Neuronal stem cell (in vitro differentiated cells): ENCODE results near the gene FAM229B.

Experiments
- DNase-seq: peaks from one replicate; pipeline ENCODE4 v3.0.0-alpha.2; 2013; ENCODE audit warnings: low spot score
- H2AFZ ChIP-seq: one replicate; pipeline ENCODE4 v1.6.1; 2013; ENCODE audit warnings: mild to moderate bottlenecking, low read length, inconsistent platforms
- H2AK5ac ChIP-seq: 2 replicates; pipeline ENCODE4 v1.6.1; 2013; ENCODE audit warnings: low read depth, mild to moderate bottlenecking, inconsistent platforms, low read length, moderate library complexity, mixed read lengths
- H2BK120ac ChIP-seq: 2 replicates; pipeline ENCODE4 v1.6.1; 2013; ENCODE audit warnings: low read depth, mild to moderate bottlenecking, inconsistent platforms, low read length, moderate library complexity, mixed read lengths
- H2BK12ac ChIP-seq: one replicate; pipeline ENCODE4 v1.6.1; 2013; ENCODE audit warnings: low read length, inconsistent platforms
- H2BK15ac ChIP-seq: 2 replicates; pipeline ENCODE4 v1.6.1; 2013; ENCODE audit warnings: mild to moderate bottlenecking, low read length, inconsistent platforms, mixed read lengths
- H2BK5ac ChIP-seq: one replicate; pipeline ENCODE4 v1.6.1; 2013; ENCODE audit warnings: inconsistent platforms, mild to moderate bottlenecking, low read length, moderate library complexity
- H3K14ac ChIP-seq: one replicate; pipeline ENCODE4 v1.6.1; 2013; ENCODE audit warnings: low read length, inconsistent platforms
- H3K18ac ChIP-seq: 2 replicates; pipeline ENCODE4 v1.6.1; 2013; ENCODE audit warnings: low read length, inconsistent platforms
- H3K23ac ChIP-seq: 2 replicates; pipeline ENCODE4 v1.6.1; 2013; ENCODE audit warnings: low read depth, mild to moderate bottlenecking, mixed read lengths, low read length, inconsistent platforms; ENCODE audit not compliant: poor library complexity
- H3K27ac ChIP-seq: replicated peaks from 3 replicates; pipeline ENCODE4 v1.5.1; 2013; ENCODE audit warnings: low read length, inconsistent platforms
- H3K27me3 ChIP-seq, 3 experiments: 2 replicates each; pipeline ENCODE4 v1.6.1; 2013; ENCODE audit warnings: low read length in 3 of 3, mild to moderate bottlenecking in 2 of 3, inconsistent platforms in 1 of 3, low read depth in 1 of 3, mixed read lengths in 1 of 3, moderate library complexity in 1 of 3; ENCODE audit not compliant: control insufficient read depth in 3 of 3, insufficient read depth in 3 of 3
- H3K36me3 ChIP-seq, 2 donors: replicated peaks in 1 of 2; 2 replicates each; pipeline ENCODE4 v1.6.1; 2013; ENCODE audit warnings: low read length in 2 of 2; ENCODE audit not compliant: control insufficient read depth in 2 of 2, insufficient read depth in 2 of 2
- H3K4ac ChIP-seq: 2 replicates; pipeline ENCODE4 v1.6.1; 2013; ENCODE audit warnings: inconsistent platforms, mild to moderate bottlenecking, low read length, moderate library complexity
- H3K4me1 ChIP-seq, 2 donors: 1 replicate in 1 of 2; 2 replicates in 1 of 2; pipeline ENCODE4 v1.6.1; 2013; ENCODE audit warnings: low read length in 2 of 2, low read depth in 1 of 2; ENCODE audit not compliant: control insufficient read depth in 2 of 2, insufficient read depth in 1 of 2
- H3K4me2 ChIP-seq: one replicate; pipeline ENCODE4 v1.6.1; 2013; ENCODE audit warnings: mild to moderate bottlenecking, low read length, inconsistent platforms; ENCODE audit not compliant: insufficient read depth, poor library complexity, severe bottlenecking
- H3K4me3 ChIP-seq, 2 donors: 2 replicates each; pipeline ENCODE4 v1.5.1; 2013; ENCODE audit warnings: low read length in 2 of 2, mild to moderate bottlenecking in 2 of 2, inconsistent platforms in 1 of 2, moderate library complexity in 1 of 2
- H3K79me1 ChIP-seq: one replicate; pipeline ENCODE4 v1.6.1; 2013; ENCODE audit warnings: low read depth, mild to moderate bottlenecking, inconsistent platforms, low read length, moderate library complexity
- H3K9ac ChIP-seq: one replicate; pipeline ENCODE4 v1.6.1; 2013; ENCODE audit warnings: mild to moderate bottlenecking, low read depth, low read length, inconsistent platforms; ENCODE audit not compliant: poor library complexity
- H3K9me3 ChIP-seq, 2 donors: replicated peaks in 1 of 2; 2 replicates each; pipeline versions ENCODE3 to v1.6.1; 2013; ENCODE audit warnings: low read length in 2 of 2, mild to moderate bottlenecking in 2 of 2, inconsistent platforms in 1 of 2, low read depth in 1 of 2, mixed read lengths in 1 of 2, moderate library complexity in 1 of 2; ENCODE audit not compliant: control insufficient read depth in 2 of 2, insufficient read depth in 1 of 2
- H4K8ac ChIP-seq: one replicate; pipeline ENCODE4 v1.6.1; 2013; ENCODE audit warnings: low read depth, mild to moderate bottlenecking, inconsistent platforms, low read length, moderate library complexity
- H4K91ac ChIP-seq: one replicate; pipeline ENCODE4 v1.6.1; 2013; ENCODE audit warnings: low read length, low read depth, mild to moderate bottlenecking, inconsistent platforms; ENCODE audit not compliant: poor library complexity
- WGBS, 2 donors: extraction: QIAGEN DNeasy Blood & Tissue Kit; methylation state at CpG; one replicate each; pipeline ENCODE4 v1.1.7; 2013; ENCODE audit warnings: missing lambda C conversion rate in 2 of 2, mixed read lengths in 1 of 2; ENCODE audit not compliant: insufficient read length in 2 of 2, insufficient replicate concordance in 1 of 2; ENCODE audit errors: extremely low coverage in 2 of 2; 5-methylcytosine and 5-hydroxymethylcytosine counted together

The FAM229B gene

DNA sequence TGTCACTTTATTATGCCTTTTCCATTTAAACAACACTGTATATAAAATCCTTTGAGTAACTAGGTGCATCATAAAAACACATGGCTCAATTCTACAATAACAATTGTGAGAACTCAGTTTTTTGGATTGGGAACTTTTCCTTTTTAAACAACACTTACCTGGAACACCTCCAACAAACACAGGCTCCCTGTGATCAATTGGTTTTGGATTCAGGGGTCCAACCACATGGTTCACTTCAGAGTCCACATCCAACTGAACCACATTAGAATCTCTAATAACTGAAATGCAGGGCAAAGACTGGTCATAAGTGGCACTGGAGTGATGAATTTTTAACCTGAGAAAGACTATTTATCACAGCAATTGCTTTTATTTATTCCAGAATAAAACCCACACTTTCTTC lies 26.5 kb downstream of the FAM229B start:
- no peak overlapping the region for H3K23ac ChIP-seq
- DNase-seq, result no peak
- H3K4ac ChIP-seq, result no peak overlapping the region
- H2BK12ac ChIP-seq, result no peak overlapping the region
- H4K8ac ChIP-seq, result no peak overlapping the region
- no peak overlapping the region for H2AFZ ChIP-seq
- no peaks in the 10 kb centered on the region for H3K36me3 ChIP-seq
- no peak overlapping the region for H3K9ac ChIP-seq
- no peak overlapping the region for H3K18ac ChIP-seq
- no peak overlapping the region for H3K4me3 ChIP-seq
- H2AK5ac ChIP-seq, result no peak overlapping the region
- H2BK120ac ChIP-seq, result no peak overlapping the region
- no peak overlapping the region for H2BK15ac ChIP-seq
- H3K79me1 ChIP-seq, result no peaks in the 10 kb centered on the region
- H3K27me3 ChIP-seq, result no peaks in the 10 kb centered on the region
- no peak overlapping the region for H3K4me2 ChIP-seq
- H3K9me3 ChIP-seq, result no peaks in the 10 kb centered on the region
- peaks cover 3 to 7% of the 10 kb centered on the region in 2 donors for H3K4me1 ChIP-seq
- H2BK5ac ChIP-seq, result no peak overlapping the region
- no peak overlapping the region for H4K91ac ChIP-seq
- H3K14ac ChIP-seq, result no peak overlapping the region
- H3K27ac ChIP-seq, result no peak overlapping the region

DNA sequence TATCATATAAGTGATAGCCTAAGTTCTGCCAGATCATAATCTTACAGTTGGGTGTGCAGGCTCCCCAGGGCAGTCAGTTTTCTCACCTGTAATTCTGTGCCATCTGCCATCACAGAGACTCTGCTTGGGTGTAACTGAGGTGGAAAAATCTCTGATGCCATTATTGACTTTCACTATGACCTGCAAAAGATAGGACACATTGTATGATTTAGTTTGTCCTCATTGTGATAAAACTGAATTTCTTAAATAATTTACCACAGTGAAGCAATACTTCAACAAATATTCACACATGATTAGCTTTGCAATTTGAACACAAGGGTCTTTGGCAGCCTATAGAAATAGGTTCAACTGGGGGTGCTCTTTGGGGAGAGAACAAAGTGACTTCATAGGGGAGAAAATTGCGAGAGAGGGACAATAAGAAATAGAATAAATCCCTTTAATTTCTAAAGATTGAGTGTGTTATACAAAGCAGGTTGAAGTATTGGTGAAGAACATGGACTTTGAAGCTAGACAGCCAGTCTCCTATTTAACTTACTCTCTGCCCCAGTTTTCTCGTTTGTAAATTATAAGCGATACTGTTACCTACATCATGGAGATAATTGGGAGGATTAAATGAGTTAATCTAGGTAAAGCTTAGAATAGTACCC lies 27.3 kb downstream of the FAM229B start:
- no peak overlapping the region for H3K9ac ChIP-seq
- H4K8ac ChIP-seq, result no peak overlapping the region
- WGBS, 2 donors, result no CpG with 5 or more reads among the region's 3 CpGs
- no peak overlapping the region for H2AK5ac ChIP-seq
- no peak overlapping the region for H3K14ac ChIP-seq
- H3K79me1 ChIP-seq, result no peaks in the 10 kb centered on the region
- H3K18ac ChIP-seq, result no peak overlapping the region
- no peak overlapping the region for H2BK15ac ChIP-seq
- peaks cover 3 to 4% of the 10 kb centered on the region in 2 donors for H3K4me1 ChIP-seq
- H3K23ac ChIP-seq, result no peak overlapping the region
- no peak overlapping the region for H2BK5ac ChIP-seq
- H3K4ac ChIP-seq, result no peak overlapping the region
- H4K91ac ChIP-seq, result no peak overlapping the region
- H2BK12ac ChIP-seq, result no peak overlapping the region
- H3K27ac ChIP-seq, result no peak overlapping the region
- no peaks in the 10 kb centered on the region for H3K27me3 ChIP-seq
- no peaks in the 10 kb centered on the region for H3K9me3 ChIP-seq
- no peak overlapping the region for H3K4me3 ChIP-seq
- H2BK120ac ChIP-seq, result no peak overlapping the region
- DNase-seq, result no peak
- no peaks in the 10 kb centered on the region for H3K36me3 ChIP-seq
- H3K4me2 ChIP-seq, result no peak overlapping the region
- no peak overlapping the region for H2AFZ ChIP-seq

DNA sequence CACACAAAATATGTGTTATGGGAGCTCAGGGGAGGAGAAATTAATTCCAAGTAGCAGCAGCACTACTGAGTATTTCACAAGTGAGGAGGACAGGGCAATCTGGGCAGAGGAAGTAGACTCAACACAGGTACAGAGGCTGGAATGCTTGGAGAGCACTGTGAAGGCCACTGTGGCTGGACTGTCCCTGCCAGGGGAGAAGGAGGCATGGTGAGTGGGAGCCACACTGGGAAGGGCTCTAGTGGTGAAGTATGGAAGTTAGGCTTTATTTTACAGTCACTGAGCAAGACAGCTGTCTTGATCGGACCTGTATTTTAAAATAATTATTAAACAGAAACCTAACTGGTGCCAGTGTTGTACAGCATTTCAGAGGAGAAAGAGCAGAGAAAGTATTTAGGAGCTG lies 28.8 kb downstream of the FAM229B start:
- no peak overlapping the region for H2BK12ac ChIP-seq
- H2AK5ac ChIP-seq, result no peak overlapping the region
- H3K14ac ChIP-seq, result no peak overlapping the region
- no peak overlapping the region for H2BK15ac ChIP-seq
- no peak overlapping the region for H2BK5ac ChIP-seq
- H3K4ac ChIP-seq, result no peak overlapping the region
- H3K4me3 ChIP-seq, result no peak overlapping the region
- H4K91ac ChIP-seq, result no peak overlapping the region
- no peak for DNase-seq
- no peak overlapping the region for H3K9ac ChIP-seq
- no peak overlapping the region for H3K23ac ChIP-seq
- no peaks in the 10 kb centered on the region for H3K79me1 ChIP-seq
- H3K4me2 ChIP-seq, result no peak overlapping the region
- no peaks in the 10 kb centered on the region for H3K36me3 ChIP-seq
- no peak overlapping the region for H4K8ac ChIP-seq
- no peak overlapping the region for H3K18ac ChIP-seq
- H3K27me3 ChIP-seq, result no peaks in the 10 kb centered on the region
- H3K27ac ChIP-seq, result no peak overlapping the region
- WGBS, 2 donors, result no CpG with 5 or more reads among the region's 1 CpG
- H2AFZ ChIP-seq, result peak overlapping the region; percentile 45
- no peaks in the 10 kb centered on the region for H3K9me3 ChIP-seq
- no peak overlapping the region for H2BK120ac ChIP-seq
- H3K4me1 ChIP-seq, result peaks cover 0 to 3% of the 10 kb centered on the region in 2 donors

DNA sequence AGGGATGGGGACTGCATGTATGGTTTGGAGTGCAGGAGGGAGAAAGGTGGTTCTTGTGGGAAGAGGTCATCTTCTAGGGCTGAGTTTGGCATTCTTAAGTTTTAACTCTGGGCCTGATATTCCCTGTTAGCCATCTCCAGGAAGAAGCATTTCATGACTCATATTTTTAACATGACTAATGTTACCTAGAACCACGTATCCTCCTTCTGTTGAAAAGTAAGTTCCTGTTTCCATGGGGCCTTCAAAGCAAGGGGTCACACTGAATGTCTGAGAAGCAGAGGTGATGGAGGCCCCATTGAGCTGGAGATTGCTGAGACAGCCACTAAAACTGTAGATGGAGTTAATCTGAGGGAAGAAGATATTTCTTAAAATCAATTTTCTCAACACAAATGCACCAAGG lies 30.2 kb downstream of the FAM229B start:
- Histone ChIP-seq H4K91ac (no peak overlapping the region), H4K8ac (no peak overlapping the region), H3K27me3 (no peaks in the 10 kb centered on the region), H2AK5ac (no peak overlapping the region), H2BK12ac (no peak overlapping the region), H3K4me2 (no peak overlapping the region), H3K23ac (no peak overlapping the region), H2BK5ac (no peak overlapping the region), H3K79me1 (no peaks in the 10 kb centered on the region), H3K4ac (no peak overlapping the region), H3K27ac (no peak overlapping the region), H3K14ac (no peak overlapping the region), H3K36me3 (no peaks in the 10 kb centered on the region), H2BK120ac (no peak overlapping the region), H3K9ac (no peak overlapping the region), H3K9me3 (no peaks in the 10 kb centered on the region), H2AFZ (no peak overlapping the region), H3K18ac (no peak overlapping the region), H3K4me1 (peaks cover 0 to 2% of the 10 kb centered on the region in 2 donors), H3K4me3 (no peak overlapping the region), H2BK15ac (no peak overlapping the region)
- DNase-seq, result no peak
- no CpG with 5 or more reads among the region's 1 CpG for WGBS, 2 donors
